ENCODE measurements around the gene TDRKH. TPM values are rescaled to one million over a fixed set of nuclear protein-coding genes. Genes with fewer than 3 reads are reported as not detected.
A peak's percentile ranks its signal among the peaks of the same experiment; 100 is the strongest.

Gene TDRKH
- total and polyA plus RNA-seq, 2 of the 13 experiments (the other 11 are each of a cell fraction or from before 2014, with no cell fraction given): 3.9 to 5.4 TPM

- no peak overlapping the region for H3K27ac ChIP-seq (ENCODE audit: extremely low read length, insufficient read depth, low read length)
- TF ChIP-seq ZNF225 (CRISPR knock-in tag; IDR thresholded peaks at IDR 0.05): no peak
- TF ChIP-seq NFE2 (CRISPR knock-in tag; IDR thresholded peaks at IDR 0.05): no peak
- no peak for TF ChIP-seq FOXA3 (CRISPR knock-in tag; IDR thresholded peaks at IDR 0.05)
- TF ChIP-seq ZNF24 (IDR thresholded peaks at IDR 0.05): no peak
- TF ChIP-seq ZBED4 (CRISPR knock-in tag; IDR thresholded peaks at IDR 0.05; ENCODE audit: borderline replicate concordance): no peak
- TF ChIP-seq ZNF317 (CRISPR knock-in tag; IDR thresholded peaks at IDR 0.05): no peak
- no peak for TF ChIP-seq NR2F2 (IDR thresholded peaks at IDR 0.05; ENCODE audit: borderline replicate concordance, low read depth)
- no peak for TF ChIP-seq ZNF83 (CRISPR knock-in tag; IDR thresholded peaks at IDR 0.05; ENCODE audit: borderline replicate concordance)
- TF ChIP-seq ZNF460 (CRISPR knock-in tag; IDR thresholded peaks at IDR 0.05; ENCODE audit: borderline replicate concordance): no peak
- TF ChIP-seq DBP (CRISPR knock-in tag; IDR thresholded peaks at IDR 0.05; ENCODE audit: not compliant biosample characterization): no peak
- TF ChIP-seq ZNF513 (CRISPR knock-in tag; conservative IDR thresholded peaks at IDR 0.05): no peak
- no peak for TF ChIP-seq RELA (CRISPR knock-in tag; IDR thresholded peaks at IDR 0.05)
- no peak for TF ChIP-seq NAIF1 (CRISPR knock-in tag; IDR thresholded peaks at IDR 0.05; ENCODE audit: borderline replicate concordance)
- no peak for TF ChIP-seq E2F5 (CRISPR knock-in tag; conservative IDR thresholded peaks at IDR 0.05)
- H3K4me1 ChIP-seq (ENCODE audit: insufficient read depth, low read length): no peaks in the 10 kb centered on the region
- no peaks in the 10 kb centered on the region for H4K20me1 ChIP-seq (ENCODE audit: insufficient read depth, low read length)
- ATAC-seq (peak; percentile 25), FAIRE-seq (no peak), DNase-seq (ENCODE audit: low spot score) (no peak)
- no peak overlapping the region; the same call in 1 of the 2 replicates for H3K4me2 ChIP-seq (ENCODE audit: low read depth, low read length)
- peaks cover 0 to 3% of the 10 kb centered on the region in 2 experiments; a peak in 3 of 5 replicates for H3K27me3 ChIP-seq (ENCODE audit: control insufficient read depth in 1 of 2, insufficient read depth in 2 of 2, low read length in 2 of 2)
- H3K9ac ChIP-seq (ENCODE audit: insufficient read depth, low read depth, low read length): no peak overlapping the region
- intact Hi-C loops (cut with micrococcal nuclease; ENCODE audit: unreplicated experiment) (no loop called here), in situ Hi-C loops (cut with HindIII; ENCODE audit: extremely low pct_ligation_motif_present, low pct_unique_long_range_greater_than_20kb) (no loop called here)
- H2AFZ ChIP-seq (ENCODE audit: low read length): no peak overlapping the region
- no peaks in the 10 kb centered on the region for H3K79me2 ChIP-seq (ENCODE audit: insufficient read depth, low read length)
- no peaks in the 10 kb centered on the region for H3K36me3 ChIP-seq (replicated peaks in 1 of 2; ENCODE audit: control insufficient read depth in 1 of 2, insufficient read depth in 2 of 2, low read length in 2 of 2)
- BruUV-seq (replicated peaks): no TSS peak
- WGBS (ENCODE audit: low lambda C conversion rate): 41% methylated on average over 4 of the region's 7 CpGs
- POLR2A ChIA-PET: interaction anchor here (1.1 to 1.6 kb wide), 3 partner anchors 11 to 38 kb away, joined by 3 to 5 read pairs (median 3); partner anchors contain the start of genes C2CD4D and TDRKH
- no peak overlapping the region for H3K4me3 ChIP-seq (replicated peaks in 1 of 3; ENCODE audit: insufficient read depth in 1 of 3, low read depth in 2 of 3, low read length in 3 of 3)
- CTCF ChIA-PET (ENCODE audit: low intra/inter-chr PET ratio, low total read pairs): no interaction called here
- H3K9me3 ChIP-seq (ENCODE audit: low read length): no peaks in the 10 kb centered on the region
These were observed 11.5 kb upstream of the TDRKH start for GRCh38 chr1:151801846-151802245.
